SK-N-SH (cell line): ENCODE data around the gene DNASE1L2. TPM values are rescaled to one million over a fixed set of nuclear protein-coding genes. Genes with fewer than 3 reads are reported as not detected.

Experiments
- CTCF ChIA-PET: fragments of 300-600, 350-600 bp; formaldehyde crosslinking; extraction: SDS; loops from one replicate; lab custom pipeline; 2021; lab: Yijun Ruan, JAX
- POLR2A ChIA-PET: fragments of 350-600 bp; sonication (Branson Sonifier 250); formaldehyde crosslinking; extraction: SDS; loops from one replicate; lab custom pipeline; 2020; ENCODE audit warnings: antibody characterized with exemption, inconsistent platforms; lab: Yijun Ruan, JAX
- DNase-seq: peaks from one replicate; pipeline ENCODE4 v3.0.0; 2012
- H2AFZ ChIP-seq: fragments of 200-600 bp; sonication (generic); 2 replicates; pipeline ENCODE4 v1.8.1; 2016; ENCODE audit warnings: antibody characterized with exemption, mild to moderate bottlenecking, low read depth
- H3F3A ChIP-seq: fragments of 200-600 bp; sonication (generic); replicated peaks from 2 replicates; pipeline ENCODE3; 2016; ENCODE audit warnings: antibody characterized with exemption, mild to moderate bottlenecking; ENCODE audit not compliant: insufficient read depth
- H3K27ac ChIP-seq, 2 experiments: fragments of 200-500 bp in 1 of 2; fragments of 200-600 bp in 1 of 2; sonication (Bioruptor generic) in 1 of 2; sonication (generic), shearing (Covaris generic) in 1 of 2; 2 replicates each; pipeline versions ENCODE4 v1.5.1 to v1.6.1; 2014 to 2016; ENCODE audit warnings: low read depth in 2 of 2, inconsistent platforms in 1 of 2, low read length in 1 of 2, mild to moderate bottlenecking in 1 of 2, mixed read lengths in 1 of 2
- H3K27me3 ChIP-seq: fragments of 200-600 bp; sonication (generic), shearing (Covaris generic); 2 replicates; pipeline ENCODE4 v1.6.1; 2016; ENCODE audit warnings: mixed run types; ENCODE audit not compliant: insufficient read depth
- H3K36me3 ChIP-seq, 2 experiments: fragments of 200-500 bp in 1 of 2; fragments of 200-600 bp in 1 of 2; sonication (Bioruptor generic) in 1 of 2; sonication (generic) in 1 of 2; replicated peaks in 1 of 2; 2 replicates each; pipeline versions ENCODE3 to v1.5.1; 2014 to 2016; ENCODE audit warnings: low read length in 1 of 2, mild to moderate bottlenecking in 1 of 2; ENCODE audit not compliant: insufficient read depth in 2 of 2, control insufficient read depth in 1 of 2
- H3K4me1 ChIP-seq, 2 experiments: fragments of 200-500 bp in 1 of 2; fragments of 200-600 bp in 1 of 2; sonication (Bioruptor generic) in 1 of 2; sonication (generic), shearing (Covaris generic) in 1 of 2; 2 replicates each; pipeline versions ENCODE4 v1.5.1 to v1.6.1; 2014 to 2016; ENCODE audit warnings: low read depth in 1 of 2, low read length in 1 of 2, mixed run types in 1 of 2; ENCODE audit not compliant: insufficient read depth in 2 of 2, control insufficient read depth in 1 of 2
- H3K4me2 ChIP-seq: fragments of 200-600 bp; sonication (generic), shearing (Covaris generic); 2 replicates; pipeline ENCODE4 v1.6.1; 2017; ENCODE audit warnings: mixed run types
- H3K4me3 ChIP-seq, 2 experiments: fragments of 200-500 bp in 1 of 2; fragments of 200-600 bp in 1 of 2; sonication (Bioruptor generic) in 1 of 2; sonication (generic), shearing (Covaris generic) in 1 of 2; 2 replicates each; pipeline versions ENCODE4 v1.5.1 to v1.8.1; 2014 to 2016; ENCODE audit warnings: low read depth in 2 of 2, inconsistent platforms in 1 of 2, low read length in 1 of 2, mild to moderate bottlenecking in 1 of 2, mixed read lengths in 1 of 2, moderate library complexity in 1 of 2
- H3K79me2 ChIP-seq: fragments of 200-600 bp; sonication (generic); 2 replicates; pipeline ENCODE4 v1.8.1; 2017; ENCODE audit warnings: mild to moderate bottlenecking; ENCODE audit not compliant: insufficient read depth
- H3K9ac ChIP-seq: fragments of 200-600 bp; sonication (generic); 2 replicates; pipeline ENCODE4 v1.6.1; 2017; ENCODE audit warnings: mixed run types
- H3K9me2 ChIP-seq: fragments of 200-600 bp; sonication (generic); 2 replicates; pipeline ENCODE4 v1.6.1; 2017; ENCODE audit warnings: mixed run types
- H3K9me3 ChIP-seq: fragments of 200-600 bp; sonication (generic); 2 replicates; pipeline ENCODE4 v1.6.1; 2017; ENCODE audit warnings: mixed run types, mild to moderate bottlenecking, moderate library complexity
- H4K20me1 ChIP-seq: fragments of 200-600 bp; sonication (generic); 2 replicates; pipeline ENCODE4 v1.6.1; 2017; ENCODE audit warnings: mild to moderate bottlenecking, mixed run types; ENCODE audit not compliant: insufficient read depth
- CHD2 ChIP-seq: fragments of 150-350 bp; IDR thresholded peaks from 2 replicates; pipeline ENCODE4 v1.6.1; 2018; ENCODE audit warnings: low read length; ENCODE audit not compliant: partially characterized antibody
- EP300 ChIP-seq, 2 experiments: IDR thresholded peaks; 2 replicates each; pipeline versions ENCODE4 v1.4.0 to v1.6.1; 2012; ENCODE audit warnings: borderline replicate concordance in 1 of 2, low read depth in 1 of 2, low read length in 1 of 2
- FOSL2 ChIP-seq: IDR thresholded peaks from 2 replicates; pipeline ENCODE4 v1.4.0; 2012; ENCODE audit warnings: low read depth, mild to moderate bottlenecking, moderate library complexity, borderline replicate concordance
- FOXJ3 ChIP-seq: sonication (generic); formaldehyde crosslinking; IDR thresholded peaks from 2 replicates; pipeline ENCODE4 v1.5.1; 2020; ENCODE audit warnings: mild to moderate bottlenecking, missing genetic modification reagents
- FOXM1 ChIP-seq: IDR thresholded peaks from 2 replicates; pipeline ENCODE4 v1.4.0; 2012; ENCODE audit warnings: low read depth, mild to moderate bottlenecking
- GATA2 ChIP-seq: sonication (generic); formaldehyde crosslinking; IDR thresholded peaks from 2 replicates; pipeline ENCODE4 v1.5.0; 2020; ENCODE audit warnings: mild to moderate bottlenecking, missing genetic modification reagents
- JUND ChIP-seq: IDR thresholded peaks from 2 replicates; pipeline ENCODE4 v1.4.0; 2012
- NRF1 ChIP-seq: IDR thresholded peaks from 2 replicates; pipeline ENCODE4 v1.6.1; 2012; ENCODE audit warnings: low read depth, mild to moderate bottlenecking, low read length
- POLR2AphosphoS5 ChIP-seq: IDR thresholded peaks from 2 replicates; pipeline ENCODE4 v1.6.1; 2012; ENCODE audit warnings: low read depth, low read length
- RCOR1 ChIP-seq: fragments of 150-350 bp; IDR thresholded peaks from 2 replicates; pipeline ENCODE4 v1.6.1; 2017; ENCODE audit warnings: antibody characterized with exemption, low read length
- RXRA ChIP-seq: IDR thresholded peaks from 2 replicates; pipeline ENCODE4 v1.4.0; 2012; ENCODE audit warnings: low read depth, mild to moderate bottlenecking, borderline replicate concordance
- SIN3A ChIP-seq: IDR thresholded peaks from 2 replicates; pipeline ENCODE4 v1.6.1; 2012; ENCODE audit warnings: low read depth, mild to moderate bottlenecking, low read length, moderate library complexity, borderline replicate concordance
- TAF1 ChIP-seq: IDR thresholded peaks from 2 replicates; pipeline ENCODE4 v1.6.1; 2012; ENCODE audit warnings: low read depth, mild to moderate bottlenecking, low read length, moderate library complexity, borderline replicate concordance
- YY1 ChIP-seq: IDR thresholded peaks from 2 replicates; pipeline ENCODE4 v1.4.0; 2012; ENCODE audit warnings: low read depth, mild to moderate bottlenecking
- WGBS: methylation state at CpG from one replicate; pipeline ENCODE4 v1.1.6; 2017; ENCODE audit warnings: low lambda C conversion rate; 5-methylcytosine and 5-hydroxymethylcytosine counted together
- polyA plus RNA-seq, 3 experiments: library from polyadenylated mRNA; depleted of rRNA; stranded (reverse); fragments of >200 nt; gene quantifications; 2 replicates each; pipeline ENCODE4 v1.2.3, GENCODE V29; 2012
- TF ChIP-seq, protein P1 (sequence below): IDR thresholded peaks from 2 replicates; pipeline ENCODE4 v1.4.0; 2012; ENCODE audit warnings: low read depth
- TF ChIP-seq, protein P2 (sequence below): IDR thresholded peaks from 2 replicates; pipeline ENCODE4 v1.4.0; 2012; ENCODE audit warnings: low read depth, borderline replicate concordance
- TF ChIP-seq, protein P3 (sequence below): fragments of 150-350 bp; IDR thresholded peaks from 2 replicates; pipeline ENCODE4 v1.6.1; 2017; ENCODE audit warnings: antibody characterized with exemption, low read length, low read depth, borderline replicate concordance
- TF ChIP-seq, protein P4 (sequence below): IDR thresholded peaks from 2 replicates; pipeline ENCODE4; 2012
- TF ChIP-seq, protein P5 (sequence below): IDR thresholded peaks from 2 replicates; pipeline ENCODE4 v1.6.1; 2012; ENCODE audit warnings: mild to moderate bottlenecking, low read depth, low read length, moderate library complexity
- TF ChIP-seq, protein P6 (sequence below): fragments of 200-600 bp; sonication (generic); IDR thresholded peaks from 2 replicates; pipeline ENCODE4 v1.6.1; 2017; ENCODE audit warnings: antibody characterized with exemption, mild to moderate bottlenecking, moderate library complexity
- TF ChIP-seq, protein P7 (sequence below): fragments of 150-350 bp; IDR thresholded peaks from 2 replicates; pipeline ENCODE4 v1.6.1; 2016; ENCODE audit warnings: mild to moderate bottlenecking, low read depth, low read length

DNASE1L2 gene
- polyA plus RNA-seq, 1 of the 3 experiments (the other 2 are of a cell fraction): 2.5 TPM

DNA sequence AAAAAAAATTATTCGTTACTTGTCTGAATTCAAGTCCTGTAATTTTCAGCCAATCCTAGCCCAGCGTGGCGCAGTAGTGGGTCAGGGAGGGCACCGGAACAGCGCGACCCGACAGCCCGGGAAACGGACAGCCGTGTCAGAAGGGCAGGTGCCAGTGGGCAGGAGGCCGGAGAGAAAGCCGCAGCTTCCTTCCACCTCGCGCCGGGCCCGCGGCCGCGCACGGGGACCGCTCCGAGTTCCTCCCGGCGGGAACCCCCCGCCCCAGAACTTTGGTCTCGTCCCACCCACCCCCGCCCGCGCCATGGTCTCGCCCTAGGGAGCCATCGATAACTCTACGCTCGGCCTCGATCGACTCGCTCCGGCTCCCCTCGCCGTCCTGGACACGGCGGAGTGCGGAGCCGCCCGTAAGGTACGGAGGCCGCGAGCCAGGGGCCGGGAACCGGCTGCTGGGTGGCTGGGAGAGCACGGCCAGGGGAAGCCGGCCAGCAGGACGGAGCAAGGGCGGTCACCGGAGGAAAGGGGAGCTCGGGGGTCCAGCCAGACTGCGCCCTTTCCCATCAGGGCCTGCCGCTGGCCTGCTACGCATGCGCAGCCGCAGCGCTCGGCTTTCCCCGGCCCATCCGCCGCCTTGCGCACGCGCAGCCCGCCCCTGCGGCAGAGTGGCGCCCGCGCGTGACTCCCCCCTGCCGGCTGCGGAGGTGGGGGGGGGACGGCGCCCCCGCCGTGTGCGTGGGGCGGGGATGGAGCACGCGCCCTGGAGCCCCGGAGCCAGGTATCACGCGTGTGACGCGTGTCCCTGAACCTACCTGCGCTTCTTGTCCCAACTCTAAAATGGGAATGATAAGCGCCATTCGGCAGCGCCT is 30.9 kb upstream of the DNASE1L2 start, which contains the start of gene MLST8:
Gene MLST8 (plus strand): TSS at position 351 of the 863 bp plus-strand sequence. CDS start 632 bp downstream, outside the sequence.
- H3K27ac ChIP-seq: peak within 1 kb of the TSS; percentile 84 to 97
- peak within 1 kb of the TSS; percentile 94 for H3K9ac ChIP-seq
- POLR2A ChIA-PET: interaction anchor here (1.1 to 1.7 kb wide), 3 partner anchors 9 to 57 kb away, joined by 3 to 8 read pairs (median 5); partner anchors contain the start of genes CASKIN1 and RAB26
- H3F3A ChIP-seq: peaks cover 6% of the 10 kb centered on the region
- H2AFZ ChIP-seq: peak within 1 kb of the TSS; percentile 98
- H3K4me2 ChIP-seq: peak within 1 kb of the TSS; percentile 85
- H3K9me3 ChIP-seq: no peaks in the 10 kb centered on the region
- no peaks in the 10 kb centered on the region for H3K27me3 ChIP-seq
- H4K20me1 ChIP-seq: no peaks in the 10 kb centered on the region
- peaks cover 0 to 28% of the 10 kb centered on the region in 2 experiments for H3K36me3 ChIP-seq
- H3K79me2 ChIP-seq: peaks cover 16% of the 10 kb centered on the region; the same call in 1 of the 2 replicates
- no peaks in the 10 kb centered on the region for H3K9me2 ChIP-seq
- peaks cover 0 to 19% of the 10 kb centered on the region in 2 experiments; a peak in 2 of 4 replicates for H3K4me1 ChIP-seq
- peak; percentile 99 for DNase-seq
- H3K4me3 ChIP-seq: peak within 1 kb of the TSS; percentile 75 to 76
- CTCF ChIA-PET: interaction anchor here (0.6 to 4.9 kb wide), 8 partner anchors 11 to 1569 kb away, joined by 3 to 19 read pairs (median 3); partner anchors contain the start of genes ECI1 and METTL26
- WGBS: 6% methylated on average over 14 of the region's 93 CpGs
- no peak for TF ChIP-seq JUND
- TF ChIP-seq, protein P1, sequence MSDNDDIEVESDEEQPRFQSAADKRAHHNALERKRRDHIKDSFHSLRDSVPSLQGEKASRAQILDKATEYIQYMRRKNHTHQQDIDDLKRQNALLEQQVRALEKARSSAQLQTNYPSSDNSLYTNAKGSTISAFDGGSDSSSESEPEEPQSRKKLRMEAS: no peak; the same call in none of the 2 replicates
- TF ChIP-seq, protein P2, sequence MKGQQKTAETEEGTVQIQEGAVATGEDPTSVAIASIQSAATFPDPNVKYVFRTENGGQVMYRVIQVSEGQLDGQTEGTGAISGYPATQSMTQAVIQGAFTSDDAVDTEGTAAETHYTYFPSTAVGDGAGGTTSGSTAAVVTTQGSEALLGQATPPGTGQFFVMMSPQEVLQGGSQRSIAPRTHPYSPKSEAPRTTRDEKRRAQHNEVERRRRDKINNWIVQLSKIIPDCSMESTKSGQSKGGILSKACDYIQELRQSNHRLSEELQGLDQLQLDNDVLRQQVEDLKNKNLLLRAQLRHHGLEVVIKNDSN: no peak; the same call in 1 of the 2 replicates
- TF ChIP-seq FOSL2: no peak
- TF ChIP-seq NRF1: peak; percentile 100
- TF ChIP-seq CHD2: peak; percentile 37
- TF ChIP-seq, protein P3, sequence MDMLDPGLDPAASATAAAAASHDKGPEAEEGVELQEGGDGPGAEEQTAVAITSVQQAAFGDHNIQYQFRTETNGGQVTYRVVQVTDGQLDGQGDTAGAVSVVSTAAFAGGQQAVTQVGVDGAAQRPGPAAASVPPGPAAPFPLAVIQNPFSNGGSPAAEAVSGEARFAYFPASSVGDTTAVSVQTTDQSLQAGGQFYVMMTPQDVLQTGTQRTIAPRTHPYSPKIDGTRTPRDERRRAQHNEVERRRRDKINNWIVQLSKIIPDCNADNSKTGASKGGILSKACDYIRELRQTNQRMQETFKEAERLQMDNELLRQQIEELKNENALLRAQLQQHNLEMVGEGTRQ: no peak
- TF ChIP-seq FOXJ3: no peak
- peak; percentile 90 for TF ChIP-seq TAF1
- TF ChIP-seq, protein P4, sequence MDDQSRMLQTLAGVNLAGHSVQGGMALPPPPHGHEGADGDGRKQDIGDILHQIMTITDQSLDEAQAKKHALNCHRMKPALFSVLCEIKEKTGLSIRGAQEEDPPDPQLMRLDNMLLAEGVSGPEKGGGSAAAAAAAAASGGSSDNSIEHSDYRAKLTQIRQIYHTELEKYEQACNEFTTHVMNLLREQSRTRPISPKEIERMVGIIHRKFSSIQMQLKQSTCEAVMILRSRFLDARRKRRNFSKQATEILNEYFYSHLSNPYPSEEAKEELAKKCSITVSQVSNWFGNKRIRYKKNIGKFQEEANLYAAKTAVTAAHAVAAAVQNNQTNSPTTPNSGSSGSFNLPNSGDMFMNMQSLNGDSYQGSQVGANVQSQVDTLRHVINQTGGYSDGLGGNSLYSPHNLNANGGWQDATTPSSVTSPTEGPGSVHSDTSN: 0 out of 2 replicates have a peak, but pooled peaks have one; percentile 10
- no peak for TF ChIP-seq FOXM1
- TF ChIP-seq YY1: peak; percentile 79
- TF ChIP-seq SIN3A: no peak
- TF ChIP-seq, protein P5, sequence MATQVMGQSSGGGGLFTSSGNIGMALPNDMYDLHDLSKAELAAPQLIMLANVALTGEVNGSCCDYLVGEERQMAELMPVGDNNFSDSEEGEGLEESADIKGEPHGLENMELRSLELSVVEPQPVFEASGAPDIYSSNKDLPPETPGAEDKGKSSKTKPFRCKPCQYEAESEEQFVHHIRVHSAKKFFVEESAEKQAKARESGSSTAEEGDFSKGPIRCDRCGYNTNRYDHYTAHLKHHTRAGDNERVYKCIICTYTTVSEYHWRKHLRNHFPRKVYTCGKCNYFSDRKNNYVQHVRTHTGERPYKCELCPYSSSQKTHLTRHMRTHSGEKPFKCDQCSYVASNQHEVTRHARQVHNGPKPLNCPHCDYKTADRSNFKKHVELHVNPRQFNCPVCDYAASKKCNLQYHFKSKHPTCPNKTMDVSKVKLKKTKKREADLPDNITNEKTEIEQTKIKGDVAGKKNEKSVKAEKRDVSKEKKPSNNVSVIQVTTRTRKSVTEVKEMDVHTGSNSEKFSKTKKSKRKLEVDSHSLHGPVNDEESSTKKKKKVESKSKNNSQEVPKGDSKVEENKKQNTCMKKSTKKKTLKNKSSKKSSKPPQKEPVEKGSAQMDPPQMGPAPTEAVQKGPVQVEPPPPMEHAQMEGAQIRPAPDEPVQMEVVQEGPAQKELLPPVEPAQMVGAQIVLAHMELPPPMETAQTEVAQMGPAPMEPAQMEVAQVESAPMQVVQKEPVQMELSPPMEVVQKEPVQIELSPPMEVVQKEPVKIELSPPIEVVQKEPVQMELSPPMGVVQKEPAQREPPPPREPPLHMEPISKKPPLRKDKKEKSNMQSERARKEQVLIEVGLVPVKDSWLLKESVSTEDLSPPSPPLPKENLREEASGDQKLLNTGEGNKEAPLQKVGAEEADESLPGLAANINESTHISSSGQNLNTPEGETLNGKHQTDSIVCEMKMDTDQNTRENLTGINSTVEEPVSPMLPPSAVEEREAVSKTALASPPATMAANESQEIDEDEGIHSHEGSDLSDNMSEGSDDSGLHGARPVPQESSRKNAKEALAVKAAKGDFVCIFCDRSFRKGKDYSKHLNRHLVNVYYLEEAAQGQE: peak; percentile 0; the same call in 1 of the 2 replicates
- TF ChIP-seq, protein P6, sequence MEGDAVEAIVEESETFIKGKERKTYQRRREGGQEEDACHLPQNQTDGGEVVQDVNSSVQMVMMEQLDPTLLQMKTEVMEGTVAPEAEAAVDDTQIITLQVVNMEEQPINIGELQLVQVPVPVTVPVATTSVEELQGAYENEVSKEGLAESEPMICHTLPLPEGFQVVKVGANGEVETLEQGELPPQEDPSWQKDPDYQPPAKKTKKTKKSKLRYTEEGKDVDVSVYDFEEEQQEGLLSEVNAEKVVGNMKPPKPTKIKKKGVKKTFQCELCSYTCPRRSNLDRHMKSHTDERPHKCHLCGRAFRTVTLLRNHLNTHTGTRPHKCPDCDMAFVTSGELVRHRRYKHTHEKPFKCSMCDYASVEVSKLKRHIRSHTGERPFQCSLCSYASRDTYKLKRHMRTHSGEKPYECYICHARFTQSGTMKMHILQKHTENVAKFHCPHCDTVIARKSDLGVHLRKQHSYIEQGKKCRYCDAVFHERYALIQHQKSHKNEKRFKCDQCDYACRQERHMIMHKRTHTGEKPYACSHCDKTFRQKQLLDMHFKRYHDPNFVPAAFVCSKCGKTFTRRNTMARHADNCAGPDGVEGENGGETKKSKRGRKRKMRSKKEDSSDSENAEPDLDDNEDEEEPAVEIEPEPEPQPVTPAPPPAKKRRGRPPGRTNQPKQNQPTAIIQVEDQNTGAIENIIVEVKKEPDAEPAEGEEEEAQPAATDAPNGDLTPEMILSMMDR: peak; percentile 39
- TF ChIP-seq, protein P7, sequence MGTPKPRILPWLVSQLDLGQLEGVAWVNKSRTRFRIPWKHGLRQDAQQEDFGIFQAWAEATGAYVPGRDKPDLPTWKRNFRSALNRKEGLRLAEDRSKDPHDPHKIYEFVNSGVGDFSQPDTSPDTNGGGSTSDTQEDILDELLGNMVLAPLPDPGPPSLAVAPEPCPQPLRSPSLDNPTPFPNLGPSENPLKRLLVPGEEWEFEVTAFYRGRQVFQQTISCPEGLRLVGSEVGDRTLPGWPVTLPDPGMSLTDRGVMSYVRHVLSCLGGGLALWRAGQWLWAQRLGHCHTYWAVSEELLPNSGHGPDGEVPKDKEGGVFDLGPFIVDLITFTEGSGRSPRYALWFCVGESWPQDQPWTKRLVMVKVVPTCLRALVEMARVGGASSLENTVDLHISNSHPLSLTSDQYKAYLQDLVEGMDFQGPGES: no peak
- no peak for TF ChIP-seq GATA2 (CRISPR knock-in tag)
- TF ChIP-seq RXRA: no peak
- no peak for TF ChIP-seq RCOR1
- TF ChIP-seq EP300 (IDR thresholded peaks at IDR 0.05; ENCODE audit: borderline replicate concordance in 1 of 2, low read depth in 1 of 2, low read length in 1 of 2): no peak
- TF ChIP-seq POLR2AphosphoS5: peak; percentile 89
